Liver (tissue), 9 donors: ENCODE measurements around the gene CITED4. TPM values are rescaled to one million over a fixed set of nuclear protein-coding genes. Genes with fewer than 3 reads are reported as not detected.

Experiments
- DNase-seq: peaks from one replicate; pipeline ENCODE4 v3.0.0-alpha.2; 2017; ENCODE audit warnings: low spot score
- H3K27ac ChIP-seq, 2 donors: one replicate each; pipeline ENCODE4 v1.7.0; 2013; ENCODE audit warnings: inconsistent platforms in 2 of 2, low read length in 2 of 2, control low read depth in 1 of 2, low read depth in 1 of 2, mild to moderate bottlenecking in 1 of 2
- H3K27me3 ChIP-seq, 4 donors: one replicate each; pipeline versions ENCODE4 v1.6.1 to v1.7.0; 2013; ENCODE audit warnings: low read length in 3 of 4, inconsistent platforms in 1 of 4, mild to moderate bottlenecking in 1 of 4, moderate library complexity in 1 of 4; ENCODE audit not compliant: control insufficient read depth in 4 of 4, insufficient read depth in 4 of 4
- H3K36me3 ChIP-seq, 4 donors: one replicate each; pipeline versions ENCODE4 v1.6.1 to v1.7.0; 2013; ENCODE audit warnings: low read length in 3 of 4, mild to moderate bottlenecking in 3 of 4, low read depth in 1 of 4, moderate library complexity in 1 of 4; ENCODE audit not compliant: control insufficient read depth in 4 of 4, insufficient read depth in 3 of 4
- H3K4me1 ChIP-seq, 4 donors: one replicate each; pipeline versions ENCODE4 v1.6.1 to v1.7.0; 2013; ENCODE audit warnings: low read length in 3 of 4, mild to moderate bottlenecking in 3 of 4, moderate library complexity in 1 of 4; ENCODE audit not compliant: control insufficient read depth in 4 of 4, insufficient read depth in 4 of 4
- H3K4me3 ChIP-seq, 3 donors: one replicate each; pipeline versions ENCODE4 v1.6.1 to v1.7.0; 2013; ENCODE audit warnings: low read length in 3 of 3, control low read depth in 1 of 3, low read depth in 1 of 3, mild to moderate bottlenecking in 1 of 3
- H3K9ac ChIP-seq, 2 donors: one replicate each; pipeline ENCODE4 v1.7.0; 2013; ENCODE audit warnings: low read length in 2 of 2, mild to moderate bottlenecking in 2 of 2, moderate library complexity in 2 of 2, control low read depth in 1 of 2, low read depth in 1 of 2
- H3K9me3 ChIP-seq, 4 donors: one replicate each; pipeline versions ENCODE4 v1.6.1 to v1.7.0; 2013; ENCODE audit warnings: low read length in 3 of 4; ENCODE audit not compliant: control insufficient read depth in 4 of 4
- ATF3 ChIP-seq: IDR thresholded peaks from 2 replicates; pipeline ENCODE4 v1.6.1; 2016; ENCODE audit warnings: antibody characterized with exemption
- CTCF ChIP-seq: fragments of 150-350 bp; IDR thresholded peaks from 2 replicates; pipeline ENCODE4 v1.5.1; 2017; ENCODE audit warnings: improper control_type of control experiment, low read depth, low read length; ENCODE audit not compliant: missing input control
- EGR1 ChIP-seq, 2 donors: IDR thresholded peaks; 2 replicates each; pipeline ENCODE4 v1.6.1; 2016 to 2018; ENCODE audit warnings: antibody characterized with exemption in 2 of 2, low read depth in 2 of 2
- FOXA1 ChIP-seq: IDR thresholded peaks from 2 replicates; pipeline ENCODE4 v1.6.1; 2016; ENCODE audit warnings: antibody characterized with exemption
- FOXA2 ChIP-seq: IDR thresholded peaks from 2 replicates; pipeline ENCODE4 v1.6.1; 2016; ENCODE audit warnings: antibody characterized with exemption
- HNF4A ChIP-seq, 2 donors: conservative IDR thresholded peaks; 2 replicates each; pipeline ENCODE4 v1.6.1; 2016; ENCODE audit warnings: antibody characterized with exemption in 2 of 2, mild to moderate bottlenecking in 2 of 2
- HNF4G ChIP-seq: IDR thresholded peaks from 2 replicates; pipeline ENCODE4 v1.6.1; 2016; ENCODE audit warnings: antibody characterized with exemption
- JUND ChIP-seq, 2 donors: IDR thresholded peaks; 2 replicates each; pipeline ENCODE4 v1.6.1; 2016; ENCODE audit warnings: antibody characterized with exemption in 2 of 2
- MAX ChIP-seq: IDR thresholded peaks from 2 replicates; pipeline ENCODE4 v1.6.1; 2016; ENCODE audit warnings: antibody characterized with exemption
- NR2F2 ChIP-seq: IDR thresholded peaks from 2 replicates; pipeline ENCODE4 v1.6.1; 2016; ENCODE audit warnings: antibody characterized with exemption
- RAD21 ChIP-seq, 2 donors: IDR thresholded peaks; 2 replicates each; pipeline ENCODE4 v1.6.1; 2016; ENCODE audit warnings: antibody characterized with exemption in 2 of 2, mild to moderate bottlenecking in 2 of 2
- REST ChIP-seq: IDR thresholded peaks from 2 replicates; pipeline ENCODE4 v1.6.1; 2016; ENCODE audit warnings: antibody characterized with exemption, mild to moderate bottlenecking
- RXRA ChIP-seq, 2 donors: IDR thresholded peaks; 2 replicates each; pipeline ENCODE4 v1.6.1; 2017 to 2018; ENCODE audit warnings: antibody characterized with exemption in 2 of 2, mild to moderate bottlenecking in 1 of 2
- SP1 ChIP-seq: IDR thresholded peaks from 2 replicates; pipeline ENCODE4 v1.6.1; 2018; ENCODE audit warnings: antibody characterized with exemption, mild to moderate bottlenecking
- YY1 ChIP-seq: IDR thresholded peaks from 2 replicates; pipeline ENCODE4 v1.6.1; 2016; ENCODE audit warnings: antibody characterized with exemption, mild to moderate bottlenecking
- WGBS: extraction: QIAGEN DNeasy Blood & Tissue Kit; methylation state at CpG from one replicate; pipeline ENCODE4 v1.1.7; 2013; 5-methylcytosine and 5-hydroxymethylcytosine counted together
- polyA plus RNA-seq, 2 donors: library from polyadenylated mRNA; stranded (reverse) in 1 of 2; unstranded in 1 of 2; fragments of 200-250 nt in 1 of 2; fragments of >200 nt in 1 of 2; fragmentation: Nextera tagmentation in 1 of 2; extraction: Ambion mirVana in 1 of 2; gene quantifications; one replicate each; pipeline versions ENCODE4 v1.2.1 to v1.2.3, GENCODE V29; 2013 to 2015
- total RNA-seq, 2 donors: library from RNA; depleted of rRNA; stranded (reverse); fragments of >200 nt; gene quantifications; one replicate each; pipeline ENCODE4 v1.2.3, GENCODE V29; 2014
- donor health status: healthy.
- donor health status: healthy.
- donor health status: healthy.
- donor health status: healthy.
- donor health status: healthy.

The CITED4 gene
- total and polyA plus RNA-seq, 4 donors, result 1.4 to 9.9 (median 5.2) TPM

DNA sequence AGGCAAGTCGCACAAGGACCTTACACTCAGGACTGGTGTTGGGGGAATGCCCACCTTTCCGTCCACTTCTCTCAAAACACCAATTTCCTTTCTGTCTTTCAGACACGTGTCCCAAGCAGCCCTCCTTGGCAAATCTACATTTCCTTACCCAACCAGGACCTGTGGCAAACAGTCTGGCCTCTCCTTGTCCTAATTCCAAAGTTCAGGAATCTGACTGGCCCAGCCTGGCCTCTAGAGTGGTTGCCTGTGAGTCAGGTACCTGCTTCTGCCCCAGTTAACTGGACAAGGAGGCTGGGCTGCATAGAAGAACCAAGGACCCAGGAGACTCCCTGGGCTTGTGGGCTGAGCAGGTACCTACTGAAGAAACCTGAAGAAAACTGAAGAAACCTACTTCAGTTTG is 34.3 kb upstream of the CITED4 start:
- DNase-seq, result no peak
- WGBS, result 67% methylated on average over 3 of the region's 3 CpGs

More for the DNA sequence above, 34.3 kb upstream of the CITED4 start:
- peaks cover 5 to 10% (median 7%) of the 10 kb centered on the region in 4 donors for H3K9me3 ChIP-seq
- H3K36me3 ChIP-seq, result no peaks in the 10 kb centered on the region
- H3K9ac ChIP-seq, result no peak overlapping the region
- H3K27me3 ChIP-seq, result no peaks in the 10 kb centered on the region
- H3K4me1 ChIP-seq, result peaks cover 2 to 13% (median 10%) of the 10 kb centered on the region in 4 donors
- no peak overlapping the region for H3K27ac ChIP-seq
- no peak for TF ChIP-seq REST
- TF ChIP-seq ATF3, result no peak
- no peak for TF ChIP-seq FOXA2
- peak; percentile 85 for TF ChIP-seq HNF4G
- peak; percentile 58 to 63 for TF ChIP-seq JUND (IDR thresholded peaks at IDR 0.05)
- peak; percentile 87 for TF ChIP-seq SP1
- TF ChIP-seq HNF4A (conservative IDR thresholded peaks at IDR 0.05), result peak; percentile 98
- peak; percentile 72 for TF ChIP-seq RXRA (IDR thresholded peaks at IDR 0.05)
- no peak for TF ChIP-seq MAX
- TF ChIP-seq RAD21 (IDR thresholded peaks at IDR 0.05), result peak in 1 of 2 donors; percentile 28
- TF ChIP-seq FOXA1, result no peak
- no peak for TF ChIP-seq NR2F2
- no peak for TF ChIP-seq EGR1 (IDR thresholded peaks at IDR 0.05; ENCODE audit: low read depth in 2 of 2)
- no peak for TF ChIP-seq CTCF
- TF ChIP-seq YY1, result no peak
- H3K4me3 ChIP-seq, result no peak overlapping the region
